Measurements from ENCODE around the gene TADA1. TPM values are rescaled to one million over a fixed set of nuclear protein-coding genes. Genes with fewer than 3 reads are reported as not detected.
A peak's percentile ranks its signal among the peaks of the same experiment; 100 is the strongest.

TADA1 gene, protein sequence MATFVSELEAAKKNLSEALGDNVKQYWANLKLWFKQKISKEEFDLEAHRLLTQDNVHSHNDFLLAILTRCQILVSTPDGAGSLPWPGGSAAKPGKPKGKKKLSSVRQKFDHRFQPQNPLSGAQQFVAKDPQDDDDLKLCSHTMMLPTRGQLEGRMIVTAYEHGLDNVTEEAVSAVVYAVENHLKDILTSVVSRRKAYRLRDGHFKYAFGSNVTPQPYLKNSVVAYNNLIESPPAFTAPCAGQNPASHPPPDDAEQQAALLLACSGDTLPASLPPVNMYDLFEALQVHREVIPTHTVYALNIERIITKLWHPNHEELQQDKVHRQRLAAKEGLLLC
- 15.3 and 16.0 TPM in 2 replicates for total RNA-seq

GRCh38 chr1:166875734-166876539 lies at the start of gene TADA1:
Gene TADA1, minus strand, starts transcription at chr1:166876264. Its CDS starts 31 bp downstream, at chr1:166876233.
- no peaks in the 10 kb centered on the region for H3K9me3 Mint-ChIP-seq
- H3K4me1 Mint-ChIP-seq (ENCODE audit: low read depth), result peaks cover 45% of the 10 kb centered on the region
- H3K27ac Mint-ChIP-seq, result peak within 1 kb of the TSS; percentile 99
- H3K27me3 Mint-ChIP-seq (ENCODE audit: low read depth), result peaks cover 2% of the 10 kb centered on the region
- DNase-seq (ENCODE audit: low spot score), result peak; percentile 98
- peak within 1 kb of the TSS; percentile 96 for H3K4me3 Mint-ChIP-seq (ENCODE audit: low read depth)
- intact Hi-C loops (cut with micrococcal nuclease), result loop anchor here (1.0 to 10.0 kb wide), 7 partner anchors 31 to 711 kb away; partner anchors contain the start of genes FAM78B, ILDR2, POGK and POU2F1
- H3K36me3 Mint-ChIP-seq (ENCODE audit: low read depth), result peaks cover 22% of the 10 kb centered on the region

DNA sequence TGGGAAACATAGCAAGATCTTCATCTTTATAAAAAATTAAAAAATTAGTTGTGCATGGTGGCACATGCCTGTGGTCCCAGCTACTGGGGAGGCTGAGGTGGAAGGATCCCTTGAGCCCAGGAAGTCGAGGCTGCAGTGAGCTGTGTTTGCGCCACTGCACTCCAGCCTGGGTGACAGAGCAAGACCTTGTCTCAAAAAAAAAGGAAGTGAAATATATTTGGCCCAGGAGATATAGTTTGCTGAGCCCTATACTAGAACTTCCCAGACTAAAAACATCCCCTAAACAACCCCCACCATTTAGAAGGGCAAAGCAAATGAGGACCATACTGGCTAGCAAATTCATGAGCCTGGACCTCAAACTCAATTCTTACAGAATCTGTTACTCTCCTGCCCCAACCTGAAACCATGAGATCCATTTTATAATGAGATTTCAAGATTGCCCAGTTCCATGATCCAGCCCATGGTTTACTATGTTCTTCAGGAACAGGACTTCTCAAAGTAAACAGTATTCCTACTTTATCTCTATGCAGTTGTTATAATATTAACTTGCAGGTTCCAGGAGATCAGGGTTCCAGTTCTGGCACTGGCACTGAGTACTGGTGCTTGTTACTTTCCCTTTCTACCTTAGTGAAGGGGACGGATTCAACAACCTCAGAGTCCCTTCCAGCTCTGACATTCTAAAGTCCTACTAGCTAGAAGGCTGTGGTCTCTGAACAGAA lies 48.9 kb upstream of the TADA1 start:
- Mint-ChIP-seq H3K27ac (no peak overlapping the region), H3K36me3 (ENCODE audit: low read depth) (peaks cover 21% of the 10 kb centered on the region), H3K4me3 (ENCODE audit: low read depth) (no peak overlapping the region), H3K9me3 (no peaks in the 10 kb centered on the region), H3K4me1 (ENCODE audit: low read depth) (no peaks in the 10 kb centered on the region), H3K27me3 (ENCODE audit: low read depth) (peaks cover 21% of the 10 kb centered on the region)
- DNase-seq (ENCODE audit: low spot score), result no peak
- intact Hi-C loops (cut with micrococcal nuclease), result no loop called here

DNA sequence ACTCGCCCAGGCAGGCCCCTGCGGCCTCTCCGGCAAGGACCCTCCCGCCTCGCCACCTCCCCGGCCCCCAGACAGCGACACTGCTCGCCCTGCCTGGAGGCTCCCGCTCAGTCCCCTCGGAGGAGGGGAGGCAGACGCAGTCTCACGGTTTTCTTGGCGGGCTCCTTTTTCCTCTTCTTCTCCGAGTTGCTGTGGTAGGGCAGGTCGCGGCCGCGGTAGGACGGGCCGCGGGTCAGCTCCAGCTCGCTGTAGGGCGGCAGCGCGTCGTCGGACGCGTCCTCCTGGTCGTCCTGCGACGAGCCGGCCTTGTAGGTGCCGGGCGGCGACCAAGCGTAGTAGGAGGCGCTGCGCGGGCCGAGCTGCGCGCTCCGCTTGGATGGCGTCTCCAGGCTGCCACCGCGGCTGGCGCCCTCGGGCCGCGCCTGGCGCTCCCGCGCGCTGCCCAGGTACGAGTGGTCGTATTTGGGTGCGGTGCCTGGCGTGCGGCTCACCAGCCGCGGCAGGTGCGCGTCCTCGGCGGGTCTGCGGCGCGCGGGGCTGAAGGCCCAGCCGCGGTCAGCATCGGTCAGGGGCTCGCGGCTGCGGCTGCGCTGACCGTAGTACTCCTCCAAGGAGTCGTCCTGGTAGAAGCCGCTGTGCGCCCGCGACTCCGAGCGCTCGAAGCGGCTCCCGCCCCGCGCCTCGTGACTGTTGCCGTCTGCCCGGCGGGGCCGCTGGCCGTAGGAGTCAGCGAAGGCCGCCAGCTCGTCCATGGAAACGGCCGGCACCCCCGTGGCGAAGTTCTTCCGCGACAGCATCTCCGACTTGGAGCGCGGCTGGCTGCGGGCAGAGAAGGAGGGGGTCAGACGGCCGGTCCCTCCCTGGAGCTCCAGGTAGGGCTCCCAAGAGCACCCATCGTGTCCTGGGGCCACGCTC lies 44.8 kb upstream of the TADA1 start:
- Mint-ChIP-seq H3K4me3 (ENCODE audit: low read depth) (peak overlapping the region; percentile 26), H3K9me3 (no peaks in the 10 kb centered on the region), H3K4me1 (ENCODE audit: low read depth) (no peaks in the 10 kb centered on the region)

GRCh38 chr1:166918956-166919316 lies 42.9 kb upstream of the TADA1 start:
- no peak for DNase-seq (ENCODE audit: low spot score)
- no peak overlapping the region for H3K4me3 Mint-ChIP-seq (ENCODE audit: low read depth)
- peaks cover 35% of the 10 kb centered on the region for H3K36me3 Mint-ChIP-seq (ENCODE audit: low read depth)
- H3K27ac Mint-ChIP-seq, result no peak overlapping the region
- intact Hi-C loops (cut with micrococcal nuclease), result no loop called here
- H3K4me1 Mint-ChIP-seq (ENCODE audit: low read depth), result no peaks in the 10 kb centered on the region
- peaks cover 29% of the 10 kb centered on the region for H3K27me3 Mint-ChIP-seq (ENCODE audit: low read depth)
- no peaks in the 10 kb centered on the region for H3K9me3 Mint-ChIP-seq

More for the DNA sequence above, 44.8 kb upstream of the TADA1 start:
- Mint-ChIP-seq H3K27ac (no peak overlapping the region), H3K27me3 (ENCODE audit: low read depth) (peaks cover 29% of the 10 kb centered on the region), H3K36me3 (ENCODE audit: low read depth) (peaks cover 39% of the 10 kb centered on the region)
- intact Hi-C loops (cut with micrococcal nuclease), result no loop called here
- no peak for DNase-seq (ENCODE audit: low spot score)

- Mint-ChIP-seq H3K4me3 (ENCODE audit: low read depth) (no peak overlapping the region), H3K4me1 (ENCODE audit: low read depth) (no peaks in the 10 kb centered on the region), H3K27me3 (ENCODE audit: low read depth) (peaks cover 29% of the 10 kb centered on the region), H3K9me3 (no peaks in the 10 kb centered on the region), H3K36me3 (ENCODE audit: low read depth) (peaks cover 35% of the 10 kb centered on the region), H3K27ac (no peak overlapping the region)
- DNase-seq (ENCODE audit: low spot score), result no peak
- intact Hi-C loops (cut with micrococcal nuclease), result no loop called here
These were observed 42.3 kb upstream of the TADA1 start for GRCh38 chr1:166918088-166918955.

- H3K4me1 Mint-ChIP-seq (ENCODE audit: low read depth), result peaks cover under 1% of the 10 kb centered on the region
- H3K27me3 Mint-ChIP-seq (ENCODE audit: low read depth), result peaks cover 17% of the 10 kb centered on the region
- peaks cover 10% of the 10 kb centered on the region for H3K9me3 Mint-ChIP-seq
- no peak overlapping the region for H3K4me3 Mint-ChIP-seq (ENCODE audit: low read depth)
- H3K27ac Mint-ChIP-seq, result no peak overlapping the region
- intact Hi-C loops (cut with micrococcal nuclease), result no loop called here
- peaks cover 27% of the 10 kb centered on the region for H3K36me3 Mint-ChIP-seq (ENCODE audit: low read depth)
- DNase-seq (ENCODE audit: low spot score), result no peak
These were observed 39.9 kb upstream of the TADA1 start for GRCh38 chr1:166915941-166916340.

- H3K27me3 Mint-ChIP-seq (ENCODE audit: low read depth), result peaks cover 12% of the 10 kb centered on the region
- H3K27ac Mint-ChIP-seq, result no peak overlapping the region
- peaks cover 6% of the 10 kb centered on the region for H3K4me1 Mint-ChIP-seq (ENCODE audit: low read depth)
- H3K4me3 Mint-ChIP-seq (ENCODE audit: low read depth), result no peak overlapping the region
- intact Hi-C loops (cut with micrococcal nuclease), result no loop called here
- peaks cover 10% of the 10 kb centered on the region for H3K9me3 Mint-ChIP-seq
- H3K36me3 Mint-ChIP-seq (ENCODE audit: low read depth), result peaks cover 24% of the 10 kb centered on the region
- no peak for DNase-seq (ENCODE audit: low spot score)
These were observed 39.0 kb upstream of the TADA1 start for GRCh38 chr1:166915042-166915441.

DNA sequence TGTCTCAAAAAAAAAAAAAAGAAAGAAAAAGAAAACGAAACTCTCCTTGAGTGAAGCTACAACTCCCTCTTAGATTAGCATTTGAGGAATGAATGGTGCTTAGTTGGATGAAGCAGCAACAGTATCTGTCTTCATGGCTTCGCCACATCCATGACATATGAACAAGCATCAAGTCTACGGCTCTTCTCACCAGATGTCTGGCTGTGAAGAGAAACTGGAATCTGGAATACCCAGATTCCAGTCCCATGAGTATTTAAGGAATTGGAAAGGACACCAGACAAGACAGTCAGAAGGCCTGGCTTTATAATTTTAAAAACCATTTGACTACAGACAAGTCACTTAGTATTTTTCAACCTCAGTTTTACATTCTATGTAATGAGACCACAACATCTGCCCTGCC lies 38.0 kb upstream of the TADA1 start:
- Mint-ChIP-seq H3K9me3 (peaks cover 10% of the 10 kb centered on the region), H3K4me3 (ENCODE audit: low read depth) (no peak overlapping the region), H3K27me3 (ENCODE audit: low read depth) (peaks cover 5% of the 10 kb centered on the region), H3K4me1 (ENCODE audit: low read depth) (peaks cover 6% of the 10 kb centered on the region), H3K27ac (no peak overlapping the region), H3K36me3 (ENCODE audit: low read depth) (peaks cover 17% of the 10 kb centered on the region)
- intact Hi-C loops (cut with micrococcal nuclease), result loop anchor here (5.0 kb wide), 1 partner anchor 208 kb away; no protein-coding TSS in a partner anchor
- no peak for DNase-seq (ENCODE audit: low spot score)

GRCh38 chr1:166911624-166912023 lies 35.6 kb upstream of the TADA1 start:
- intact Hi-C loops (cut with micrococcal nuclease), result loop anchor here (2.0 to 5.0 kb wide), 2 partner anchors 61 to 211 kb away; no protein-coding TSS in a partner anchor
- Mint-ChIP-seq H3K27ac (no peak overlapping the region), H3K9me3 (peaks cover 10% of the 10 kb centered on the region), H3K27me3 (ENCODE audit: low read depth) (peaks cover 3% of the 10 kb centered on the region), H3K4me1 (ENCODE audit: low read depth) (peaks cover 14% of the 10 kb centered on the region), H3K4me3 (ENCODE audit: low read depth) (no peak overlapping the region), H3K36me3 (ENCODE audit: low read depth) (peaks cover 3% of the 10 kb centered on the region)
- DNase-seq (ENCODE audit: low spot score), result no peak

GRCh38 chr1:166910396-166910994 lies 34.4 kb upstream of the TADA1 start:
- no peak overlapping the region for H3K4me3 Mint-ChIP-seq (ENCODE audit: low read depth)
- intact Hi-C loops (cut with micrococcal nuclease), result loop anchor here (1.0 to 5.0 kb wide), 4 partner anchors 42 to 212 kb away; no protein-coding TSS in a partner anchor
- H3K9me3 Mint-ChIP-seq, result peaks cover 10% of the 10 kb centered on the region
- peaks cover 5% of the 10 kb centered on the region for H3K36me3 Mint-ChIP-seq (ENCODE audit: low read depth)
- peaks cover 26% of the 10 kb centered on the region for H3K4me1 Mint-ChIP-seq (ENCODE audit: low read depth)
- H3K27ac Mint-ChIP-seq, result no peak overlapping the region
- peak; percentile 71 for DNase-seq (ENCODE audit: low spot score)
- peaks cover 3% of the 10 kb centered on the region for H3K27me3 Mint-ChIP-seq (ENCODE audit: low read depth)

DNA sequence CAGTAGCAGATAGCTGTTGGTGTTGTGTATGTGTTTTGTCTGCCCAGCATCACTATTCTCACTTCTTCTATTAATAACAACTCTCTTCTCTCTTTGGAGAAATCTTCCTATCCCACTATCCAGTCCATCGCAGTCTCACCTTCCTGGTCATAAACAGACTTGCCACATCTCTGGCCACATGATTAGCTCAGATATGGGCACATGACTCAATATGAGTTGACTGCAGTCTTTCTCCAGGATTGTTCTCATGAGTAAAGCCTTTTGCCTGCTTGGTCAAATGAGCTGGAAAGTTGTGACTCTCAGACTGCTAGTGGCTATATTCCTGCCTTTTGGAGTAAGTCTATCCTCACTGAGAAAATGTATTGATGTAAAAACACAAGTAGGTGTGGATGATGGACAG lies 32.9 kb upstream of the TADA1 start:
- no peak for DNase-seq (ENCODE audit: low spot score)
- intact Hi-C loops (cut with micrococcal nuclease), result loop anchor here (5.0 kb wide), 1 partner anchor 313 kb away; the partner anchor contains the start of gene POU2F1
- Mint-ChIP-seq H3K4me1 (ENCODE audit: low read depth) (peaks cover 36% of the 10 kb centered on the region), H3K27me3 (ENCODE audit: low read depth) (peaks cover 7% of the 10 kb centered on the region), H3K4me3 (ENCODE audit: low read depth) (no peak overlapping the region), H3K9me3 (peaks cover 10% of the 10 kb centered on the region), H3K36me3 (ENCODE audit: low read depth) (peaks cover 5% of the 10 kb centered on the region), H3K27ac (no peak overlapping the region)

Data from activated T-helper 2 cell treated with anti-CD3 and anti-CD28 coated beads, Interferon-gamma antibody, Interleukin-2, Interleukin-4, amounts not matched to agents 10 μg/mL and 5 μg/mL and 100 μg/mL, durations not matched to agents 14 hours and 24 hours and 36 hours (primary cell).